Subcutaneous abdominal adipose tissue (tissue), 5 donors: Measurements from ENCODE around the gene SERINC2.
"Not testable (repeated sequence)": the region's sequence is repeated elsewhere in the genome, so short reads cannot be mapped to it uniquely, and the experiment has no call there.

Experiments
- H3K27ac ChIP-seq: one replicate; pipeline ENCODE4 v1.7.0; 2013; ENCODE audit warnings: low read depth, mild to moderate bottlenecking, inconsistent platforms, low read length, moderate library complexity
- H3K27me3 ChIP-seq, 5 donors: one replicate each; pipeline ENCODE4 v1.7.0; 2013; ENCODE audit warnings: low read length in 5 of 5, inconsistent platforms in 1 of 5; ENCODE audit not compliant: control insufficient read depth in 5 of 5, insufficient read depth in 4 of 5
- H3K36me3 ChIP-seq, 5 donors: one replicate each; pipeline ENCODE4 v1.7.0; 2013; ENCODE audit warnings: low read length in 5 of 5; ENCODE audit not compliant: control insufficient read depth in 5 of 5, insufficient read depth in 5 of 5
- H3K4me1 ChIP-seq, 5 donors: one replicate each; pipeline ENCODE4 v1.7.0; 2013; ENCODE audit warnings: low read length in 5 of 5, mild to moderate bottlenecking in 3 of 5, moderate library complexity in 1 of 5; ENCODE audit not compliant: control insufficient read depth in 5 of 5, insufficient read depth in 5 of 5
- H3K4me3 ChIP-seq, 5 donors: one replicate each; pipeline ENCODE4 v1.7.0; 2013; ENCODE audit warnings: low read length in 5 of 5, low read depth in 1 of 5
- H3K9ac ChIP-seq, 5 donors: one replicate each; pipeline ENCODE4 v1.7.0; 2013; ENCODE audit warnings: low read length in 5 of 5, mild to moderate bottlenecking in 4 of 5, moderate library complexity in 3 of 5
- H3K9me3 ChIP-seq, 5 donors: one replicate each; pipeline ENCODE4 v1.7.0; 2013; ENCODE audit warnings: low read length in 5 of 5; ENCODE audit not compliant: control insufficient read depth in 5 of 5
- donor health status: healthy.
- donor health status: healthy.
- donor health status: healthy.
- donor health status: healthy.
- donor health status: healthy.

Gene SERINC2

GRCh38 chr1:31431351-31432257 lies 18.6 kb downstream of the SERINC2 start:
- not testable (repeated sequence) for H3K9me3 ChIP-seq, H3K27me3 ChIP-seq, H3K36me3 ChIP-seq, H3K27ac ChIP-seq, H3K9ac ChIP-seq, H3K4me1 ChIP-seq, H3K4me3 ChIP-seq

GRCh38 chr1:31432592-31433395 lies 19.8 kb downstream of the SERINC2 start:
- no peaks in the 10 kb centered on the region for H3K9me3 ChIP-seq
- H3K4me1 ChIP-seq = peaks cover 0 to 3% (median 0%) of the 10 kb centered on the region in 5 donors
- no peak overlapping the region for H3K27ac ChIP-seq
- H3K36me3 ChIP-seq = no peaks in the 10 kb centered on the region
- no peak overlapping the region for H3K4me3 ChIP-seq
- H3K27me3 ChIP-seq = peaks cover 0 to 8% (median 0%) of the 10 kb centered on the region in 5 donors
- H3K9ac ChIP-seq = no peak overlapping the region

- Histone ChIP-seq H3K27me3 (peaks cover 0 to 8% (median 0%) of the 10 kb centered on the region in 5 donors), H3K9me3 (no peaks in the 10 kb centered on the region), H3K4me3 (no peak overlapping the region), H3K9ac (no peak overlapping the region), H3K27ac (no peak overlapping the region), H3K4me1 (peaks cover 0 to 3% (median 0%) of the 10 kb centered on the region in 5 donors), H3K36me3 (no peaks in the 10 kb centered on the region)
Measured at GRCh38 chr1:31433396-31433930, 20.4 kb downstream of the SERINC2 start.

GRCh38 chr1:31434101-31434871 lies 21.3 kb downstream of the SERINC2 start:
- H3K27ac ChIP-seq = no peak overlapping the region
- peaks cover 0 to 8% (median 0%) of the 10 kb centered on the region in 5 donors for H3K27me3 ChIP-seq
- H3K36me3 ChIP-seq = no peaks in the 10 kb centered on the region
- H3K9ac ChIP-seq = no peak overlapping the region
- no peaks in the 10 kb centered on the region for H3K9me3 ChIP-seq
- H3K4me1 ChIP-seq = peaks cover 0 to 3% (median 0%) of the 10 kb centered on the region in 5 donors
- H3K4me3 ChIP-seq = no peak overlapping the region

GRCh38 chr1:31434979-31435378 lies 22.0 kb downstream of the SERINC2 start:
- no peaks in the 10 kb centered on the region for H3K36me3 ChIP-seq
- H3K27me3 ChIP-seq = peaks cover 0 to 8% (median 0%) of the 10 kb centered on the region in 5 donors
- H3K9ac ChIP-seq = no peak overlapping the region
- H3K4me1 ChIP-seq = peaks cover 0 to 3% (median 0%) of the 10 kb centered on the region in 5 donors
- H3K27ac ChIP-seq = no peak overlapping the region
- no peak overlapping the region for H3K4me3 ChIP-seq
- H3K9me3 ChIP-seq = no peaks in the 10 kb centered on the region

GRCh38 chr1:31435471-31436409 lies 22.7 kb downstream of the SERINC2 start:
- Histone ChIP-seq H3K9me3 (no peaks in the 10 kb centered on the region), H3K27me3 (peaks cover 0 to 8% (median 0%) of the 10 kb centered on the region in 5 donors), H3K9ac (no peak overlapping the region), H3K27ac (no peak overlapping the region), H3K36me3 (no peaks in the 10 kb centered on the region), H3K4me3 (no peak overlapping the region), H3K4me1 (peaks cover 0 to 3% (median 0%) of the 10 kb centered on the region in 5 donors)

- H3K4me3 ChIP-seq = no peak overlapping the region
- H3K9me3 ChIP-seq = no peaks in the 10 kb centered on the region
- no peaks in the 10 kb centered on the region for H3K36me3 ChIP-seq
- no peak overlapping the region for H3K27ac ChIP-seq
- H3K4me1 ChIP-seq = peaks cover 0 to 3% (median 0%) of the 10 kb centered on the region in 5 donors
- H3K9ac ChIP-seq = no peak overlapping the region
- peaks cover 0 to 8% (median 0%) of the 10 kb centered on the region in 5 donors for H3K27me3 ChIP-seq
Measured at GRCh38 chr1:31436596-31437432, 23.8 kb downstream of the SERINC2 start.

- peaks cover 0 to 3% (median 0%) of the 10 kb centered on the region in 5 donors for H3K4me1 ChIP-seq
- no peak overlapping the region for H3K9ac ChIP-seq
- no peaks in the 10 kb centered on the region for H3K9me3 ChIP-seq
- no peak overlapping the region for H3K27ac ChIP-seq
- no peak overlapping the region for H3K4me3 ChIP-seq
- peaks cover 0 to 8% (median 0%) of the 10 kb centered on the region in 5 donors for H3K27me3 ChIP-seq
- H3K36me3 ChIP-seq = no peaks in the 10 kb centered on the region
Measured at GRCh38 chr1:31437433-31438037, 24.5 kb downstream of the SERINC2 start.
